ENCODE measurements around the gene PRPF40A. TPM values are rescaled to one million over a fixed set of nuclear protein-coding genes. Genes with fewer than 3 reads are reported as not detected.

The PRPF40A gene
- total and polyA plus RNA-seq, 2 experiments from 2014 or later = 101 to 125 TPM

DNA sequence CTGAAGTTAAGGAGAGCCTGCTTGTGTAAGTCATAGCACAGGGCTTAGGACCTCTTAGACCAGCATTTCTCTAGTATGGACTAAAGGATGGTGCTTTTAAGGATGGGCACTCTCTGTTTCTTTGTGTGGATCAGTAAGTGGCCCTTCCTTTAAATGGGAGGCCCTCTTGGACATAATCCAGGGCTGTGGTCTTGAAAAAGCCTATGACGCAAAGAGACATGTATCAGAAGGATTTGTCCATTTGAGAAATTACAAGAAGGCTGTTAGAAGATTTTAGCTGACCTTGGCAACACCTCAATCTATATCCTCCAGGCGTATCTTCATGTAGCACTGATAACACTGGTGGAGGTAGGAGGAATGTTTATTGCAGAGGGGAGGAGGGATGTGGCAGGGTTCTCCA lies 79.2 kb downstream of the PRPF40A start:
- no peaks in the 10 kb centered on the region for H3K9me2 ChIP-seq (replicated peaks; ENCODE audit: insufficient read depth)
- no peaks in the 10 kb centered on the region for H4K20me1 ChIP-seq (ENCODE audit: insufficient read depth, poor library complexity, severe bottlenecking)
- H3K36me3 ChIP-seq (replicated peaks; ENCODE audit: insufficient read depth, low read depth) = no peaks in the 10 kb centered on the region
- TF ChIP-seq, protein P1, sequence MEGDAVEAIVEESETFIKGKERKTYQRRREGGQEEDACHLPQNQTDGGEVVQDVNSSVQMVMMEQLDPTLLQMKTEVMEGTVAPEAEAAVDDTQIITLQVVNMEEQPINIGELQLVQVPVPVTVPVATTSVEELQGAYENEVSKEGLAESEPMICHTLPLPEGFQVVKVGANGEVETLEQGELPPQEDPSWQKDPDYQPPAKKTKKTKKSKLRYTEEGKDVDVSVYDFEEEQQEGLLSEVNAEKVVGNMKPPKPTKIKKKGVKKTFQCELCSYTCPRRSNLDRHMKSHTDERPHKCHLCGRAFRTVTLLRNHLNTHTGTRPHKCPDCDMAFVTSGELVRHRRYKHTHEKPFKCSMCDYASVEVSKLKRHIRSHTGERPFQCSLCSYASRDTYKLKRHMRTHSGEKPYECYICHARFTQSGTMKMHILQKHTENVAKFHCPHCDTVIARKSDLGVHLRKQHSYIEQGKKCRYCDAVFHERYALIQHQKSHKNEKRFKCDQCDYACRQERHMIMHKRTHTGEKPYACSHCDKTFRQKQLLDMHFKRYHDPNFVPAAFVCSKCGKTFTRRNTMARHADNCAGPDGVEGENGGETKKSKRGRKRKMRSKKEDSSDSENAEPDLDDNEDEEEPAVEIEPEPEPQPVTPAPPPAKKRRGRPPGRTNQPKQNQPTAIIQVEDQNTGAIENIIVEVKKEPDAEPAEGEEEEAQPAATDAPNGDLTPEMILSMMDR (IDR thresholded peaks at IDR 0.05; ENCODE audit: poor library complexity) = no peak
- TF ChIP-seq EZH2phosphoT487 (IDR thresholded peaks at IDR 0.05; ENCODE audit: low read depth, severe bottlenecking, unreplicated experiment) (no peak), EZH2 (IDR thresholded peaks at IDR 0.05; ENCODE audit: borderline replicate concordance) (no peak)
- H3K27ac ChIP-seq = no peak overlapping the region
- H3K27me3 ChIP-seq = no peaks in the 10 kb centered on the region
- no peaks in the 10 kb centered on the region for H3K9me3 ChIP-seq (ENCODE audit: low read depth)
- DNase-seq (ENCODE audit: low spot score) = no peak
- no peaks in the 10 kb centered on the region for H3K79me2 ChIP-seq
- no peak overlapping the region for H3K4me3 ChIP-seq
- no peak overlapping the region for H3K4me2 ChIP-seq
- WGBS (ENCODE audit: low lambda C conversion rate, missing lambda C conversion rate) = 82% methylated on average over 2 of the region's 2 CpGs
- no peaks in the 10 kb centered on the region for H3K4me1 ChIP-seq (ENCODE audit: insufficient read depth)
- no peak overlapping the region for H2AFZ ChIP-seq

DNA sequence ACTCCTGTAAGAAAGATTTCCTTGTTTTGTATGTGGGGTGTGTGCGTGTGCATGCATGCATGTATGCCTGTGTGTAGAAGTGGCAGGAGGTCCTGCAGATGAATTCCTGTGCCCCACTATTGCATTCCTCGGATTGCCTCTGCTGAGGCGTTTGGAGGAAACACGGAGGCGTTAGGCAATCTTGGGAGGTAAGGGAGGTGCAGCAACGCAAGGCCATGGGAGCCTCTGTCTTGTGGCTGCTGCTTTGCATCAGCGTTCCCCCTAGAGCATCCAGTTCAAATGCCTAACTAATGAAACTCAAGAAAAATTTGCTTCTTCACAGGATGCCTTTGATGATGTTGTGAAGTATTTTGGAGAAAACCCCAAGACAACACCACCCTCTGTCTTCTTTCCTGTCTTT lies 80.0 kb downstream of the PRPF40A start:
- 95% methylated on average over 7 of the region's 7 CpGs for WGBS (ENCODE audit: low lambda C conversion rate, missing lambda C conversion rate)
- H3K9me2 ChIP-seq (replicated peaks; ENCODE audit: insufficient read depth) = no peaks in the 10 kb centered on the region
- no peaks in the 10 kb centered on the region for H4K20me1 ChIP-seq (ENCODE audit: insufficient read depth, poor library complexity, severe bottlenecking)
- no peak overlapping the region for H2AFZ ChIP-seq
- no peak for DNase-seq (ENCODE audit: low spot score)
- H3K36me3 ChIP-seq (replicated peaks; ENCODE audit: insufficient read depth, low read depth) = no peaks in the 10 kb centered on the region
- TF ChIP-seq, protein P1 (IDR thresholded peaks at IDR 0.05; ENCODE audit: poor library complexity) = no peak
- no peak for TF ChIP-seq EZH2phosphoT487 (IDR thresholded peaks at IDR 0.05; ENCODE audit: low read depth, severe bottlenecking, unreplicated experiment)
- no peak for TF ChIP-seq EZH2 (IDR thresholded peaks at IDR 0.05; ENCODE audit: borderline replicate concordance)
- no peak overlapping the region for H3K4me3 ChIP-seq
- H3K79me2 ChIP-seq = no peaks in the 10 kb centered on the region
- H3K4me1 ChIP-seq (ENCODE audit: insufficient read depth) = no peaks in the 10 kb centered on the region
- H3K27me3 ChIP-seq = no peaks in the 10 kb centered on the region
- no peak overlapping the region for H3K4me2 ChIP-seq
- H3K9me3 ChIP-seq (ENCODE audit: low read depth) = no peaks in the 10 kb centered on the region
- H3K27ac ChIP-seq = no peak overlapping the region

DNA sequence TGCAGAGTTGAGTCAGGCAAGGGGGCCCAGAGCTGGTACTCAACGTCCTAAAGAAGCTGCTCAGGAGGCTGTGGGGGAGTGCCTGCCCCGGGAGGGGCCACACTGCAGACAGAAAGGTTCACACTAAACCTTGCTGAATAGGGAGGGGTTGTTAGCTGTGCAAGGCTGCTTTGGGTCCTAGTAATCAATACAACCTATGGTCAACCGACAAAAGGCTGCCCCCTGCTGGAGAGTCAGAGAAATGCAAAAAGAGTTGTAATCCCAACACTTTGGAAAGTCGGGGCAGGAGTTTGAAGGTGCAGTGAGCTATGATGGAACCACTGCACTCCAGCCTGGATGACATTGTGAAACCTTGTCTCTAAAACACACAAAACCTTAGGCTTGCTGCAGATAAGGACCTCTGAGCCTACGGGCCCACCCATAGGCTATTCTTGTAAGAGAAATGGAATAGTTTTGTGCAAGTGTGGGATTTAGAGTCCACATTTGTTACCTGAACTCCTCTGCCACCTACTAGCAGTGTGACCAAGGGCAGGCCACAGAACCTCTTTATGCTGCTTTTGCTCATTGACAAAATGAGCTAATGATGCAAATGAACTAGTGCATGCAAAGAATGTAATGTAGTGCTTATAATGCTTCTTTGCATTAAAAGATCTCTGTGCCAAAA lies 81.5 kb downstream of the PRPF40A start:
- no peak overlapping the region for H3K4me2 ChIP-seq
- DNase-seq (ENCODE audit: low spot score) = peak; percentile 69
- H2AFZ ChIP-seq = no peak overlapping the region
- H3K4me3 ChIP-seq = no peak overlapping the region
- no peaks in the 10 kb centered on the region for H3K9me3 ChIP-seq (ENCODE audit: low read depth)
- no peak overlapping the region for H3K27ac ChIP-seq
- H4K20me1 ChIP-seq (ENCODE audit: insufficient read depth, poor library complexity, severe bottlenecking) = no peaks in the 10 kb centered on the region
- WGBS (ENCODE audit: low lambda C conversion rate, missing lambda C conversion rate) = 27% methylated on average over 5 of the region's 5 CpGs
- H3K79me2 ChIP-seq = no peaks in the 10 kb centered on the region
- H3K4me1 ChIP-seq (ENCODE audit: insufficient read depth) = no peaks in the 10 kb centered on the region
- H3K27me3 ChIP-seq = no peaks in the 10 kb centered on the region
- TF ChIP-seq EZH2 (IDR thresholded peaks at IDR 0.05; ENCODE audit: borderline replicate concordance) (no peak), EZH2phosphoT487 (IDR thresholded peaks at IDR 0.05; ENCODE audit: low read depth, severe bottlenecking, unreplicated experiment) (no peak)
- TF ChIP-seq, protein P1 (IDR thresholded peaks at IDR 0.05; ENCODE audit: poor library complexity) = peak; percentile 86
- H3K9me2 ChIP-seq (replicated peaks; ENCODE audit: insufficient read depth) = no peaks in the 10 kb centered on the region
- H3K36me3 ChIP-seq (replicated peaks; ENCODE audit: insufficient read depth, low read depth) = no peaks in the 10 kb centered on the region
